Left ventricle myocardium superior (tissue), 1 donor: ENCODE measurements around the gene KDR. TPM values are rescaled to one million over a fixed set of nuclear protein-coding genes. Genes with fewer than 3 reads are reported as not detected.

Source experiments
- ATAC-seq: fragments of 200-7000 bp; cut with Tn5 transposase; one replicate; pipeline ENCODE4 v1.9.1; 2020; ENCODE audit warnings: mild to moderate bottlenecking, moderate library complexity
- DNase-seq: peaks from one replicate; pipeline ENCODE4 v3.0.0-alpha.2; 2020
- intact Hi-C: fragments of 100-400 bp; cut with micrococcal nuclease; formaldehyde crosslinking; loops from one replicate; pipeline ENCODE4 v1.11.0; 2022
- total RNA-seq: library from RNA; stranded (reverse); fragmentation: NEBNext Ultra II Directional; extraction: Animal tissue kit (Norgen Biotek cat#: 25700); gene quantifications from one replicate; pipeline ENCODE4 v1.2.1, GENCODE V29; 2021
- donor health status: DM: no; HTN: yes; CAD: no; lungs with severe emphysema.

The KDR gene
- total RNA-seq, 1 donor from 2014 or later: 21.2 TPM

DNA sequence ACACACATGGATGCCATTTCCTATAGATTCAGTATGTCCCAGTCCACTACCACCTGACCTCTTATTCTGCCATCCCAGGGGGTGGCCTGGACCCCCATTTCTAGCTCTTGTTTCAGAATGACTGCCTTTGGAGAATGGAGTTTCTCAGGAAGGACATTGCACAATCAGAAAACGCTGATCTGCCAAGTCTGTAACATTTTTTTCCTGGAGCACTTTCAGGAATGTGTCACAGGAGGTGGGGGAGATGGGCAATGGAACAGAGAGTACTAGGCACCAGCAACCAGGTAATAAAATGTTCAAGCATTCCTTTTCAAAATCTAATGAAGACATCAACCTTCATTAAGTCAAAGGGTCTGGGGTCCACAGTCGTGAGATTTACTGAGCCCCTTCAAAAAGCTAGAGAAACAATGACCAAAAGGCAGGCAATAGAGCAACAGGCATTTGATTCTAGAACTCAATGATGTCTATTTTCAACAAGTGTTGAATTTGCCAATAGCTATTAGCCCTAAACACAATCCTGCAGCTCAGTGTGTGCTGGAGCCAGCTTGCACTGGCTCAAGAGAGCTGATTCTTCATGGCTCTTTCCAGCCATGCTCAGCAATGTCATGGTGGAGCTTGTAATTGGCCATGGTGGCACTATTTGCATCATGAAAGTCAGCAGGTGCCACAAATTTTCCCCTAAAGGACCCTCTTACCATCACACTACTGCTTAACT is 87.1 kb downstream of the KDR start:
- intact Hi-C loops: no loop called here
- ATAC-seq (peak; percentile 97), DNase-seq (peak; percentile 49)

- intact Hi-C loops: no loop called here
- DNase-seq (no peak), ATAC-seq (no peak)
Measured at GRCh38 chr4:55037728-55038127, 87.7 kb downstream of the KDR start.

DNA sequence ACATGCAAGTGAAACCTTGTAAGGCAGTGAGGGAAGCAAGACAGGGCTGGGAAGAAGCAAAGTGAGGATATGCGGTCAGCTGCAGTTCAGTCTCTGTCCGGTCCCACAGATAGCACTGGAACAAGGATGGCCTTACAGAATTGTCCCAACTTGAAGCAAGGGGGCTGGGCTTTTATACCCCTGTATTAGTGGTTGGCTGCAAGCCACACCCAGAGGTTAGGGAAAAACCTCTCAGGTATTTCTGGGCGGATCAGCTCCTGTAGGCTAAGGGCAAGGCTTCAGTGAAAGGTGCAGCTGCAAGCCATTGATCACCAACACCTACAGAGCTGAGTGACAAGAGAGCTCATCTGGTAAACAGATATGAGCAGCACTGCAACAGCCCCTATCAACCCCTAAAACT is 89.0 kb downstream of the KDR start:
- intact Hi-C loops: no loop called here
- DNase-seq (no peak), ATAC-seq (no peak)

GRCh38 chr4:55035892-55036291 is 89.5 kb downstream of the KDR start:
- intact Hi-C loops: no loop called here
- no peak for ATAC-seq
- DNase-seq: no peak

DNA sequence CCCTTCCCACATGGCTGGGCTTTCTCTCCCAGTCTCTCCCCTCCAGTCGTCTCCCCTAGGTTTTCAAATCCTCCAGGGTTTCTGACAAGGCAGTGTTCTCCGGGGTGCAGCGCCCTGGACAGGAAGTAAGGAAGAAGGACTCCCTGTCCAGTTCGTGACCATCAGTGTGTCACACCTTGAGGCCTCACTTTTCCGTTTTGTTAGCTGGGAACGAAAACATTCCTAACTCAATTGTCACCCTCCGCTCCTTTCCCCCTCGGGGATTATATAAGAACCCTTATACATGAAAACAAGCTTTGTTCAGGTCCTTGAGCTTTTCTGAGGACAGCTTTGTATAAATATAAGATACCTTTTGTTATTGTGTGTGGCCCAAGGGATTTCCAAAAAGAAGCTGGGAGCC is 92.1 kb downstream of the KDR start:
- no peak for DNase-seq
- intact Hi-C loops: no loop called here
- peak; percentile 20 for ATAC-seq

- DNase-seq (no peak), ATAC-seq (peak; percentile 83)
- intact Hi-C loops: no loop called here
Measured at GRCh38 chr4:55032788-55033187, 92.6 kb downstream of the KDR start.

- DNase-seq (peak; percentile 28), ATAC-seq (peak; percentile 54)
- intact Hi-C loops: no loop called here
Measured at GRCh38 chr4:55032179-55032578, 93.2 kb downstream of the KDR start.

DNA sequence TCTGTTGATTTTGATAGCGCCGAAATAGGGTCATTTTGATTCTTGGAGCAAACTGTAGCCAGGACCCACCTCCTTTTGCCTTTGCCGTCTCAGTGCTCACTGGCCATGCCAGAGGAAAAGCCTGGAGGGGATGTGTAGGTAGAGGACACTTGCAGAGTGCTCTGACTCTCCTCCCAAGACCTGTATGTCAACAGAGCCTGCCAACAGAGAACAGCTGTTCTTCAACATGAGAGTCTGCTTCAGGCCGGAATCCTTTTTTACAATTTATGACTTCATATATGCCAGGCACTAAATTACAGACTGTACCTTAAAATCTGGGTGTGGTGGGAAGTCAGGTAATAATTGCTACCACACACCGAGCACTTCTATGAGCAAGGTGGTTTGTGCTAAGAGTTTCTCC is 94.2 kb downstream of the KDR start:
- intact Hi-C loops: no loop called here

GRCh38 chr4:55030589-55030988 is 94.8 kb downstream of the KDR start:
- intact Hi-C loops: no loop called here
- no peak for DNase-seq
- no peak for ATAC-seq

More for the DNA sequence above, 94.2 kb downstream of the KDR start:
- ATAC-seq (no peak), DNase-seq (no peak)

DNA sequence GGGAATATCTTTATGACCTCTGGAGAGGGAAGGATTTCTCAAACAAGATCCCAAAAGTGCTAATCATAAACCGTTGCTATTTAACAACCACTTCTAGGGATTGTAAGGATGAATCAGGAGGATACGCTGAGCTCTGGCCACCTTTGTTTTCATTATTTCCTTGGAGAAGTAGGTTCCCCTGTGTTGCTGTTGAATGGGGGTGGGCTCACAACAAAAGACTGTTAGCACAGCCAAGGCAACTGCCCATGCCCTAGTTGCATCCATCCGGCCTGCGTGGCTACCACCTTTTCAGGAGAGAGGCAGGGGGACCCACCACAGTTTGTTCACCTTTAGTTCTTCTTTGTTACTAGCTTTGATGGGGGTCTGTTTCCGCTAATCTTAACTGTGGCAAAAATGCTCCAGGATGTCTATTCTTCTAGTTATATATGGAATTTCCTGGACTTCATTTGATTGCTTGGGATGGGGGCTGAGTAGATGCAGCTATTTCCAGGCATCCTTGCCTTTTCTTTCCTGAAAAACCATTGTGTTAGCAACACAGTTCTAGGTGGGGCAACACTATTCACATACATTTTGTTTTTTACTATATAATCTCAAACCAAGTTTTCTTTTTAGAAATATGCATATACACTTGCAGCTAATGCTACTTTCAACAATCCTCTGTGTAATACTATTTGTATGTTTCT is 95.4 kb downstream of the KDR start:
- intact Hi-C loops: no loop called here
- no peak for DNase-seq
- no peak for ATAC-seq

DNA sequence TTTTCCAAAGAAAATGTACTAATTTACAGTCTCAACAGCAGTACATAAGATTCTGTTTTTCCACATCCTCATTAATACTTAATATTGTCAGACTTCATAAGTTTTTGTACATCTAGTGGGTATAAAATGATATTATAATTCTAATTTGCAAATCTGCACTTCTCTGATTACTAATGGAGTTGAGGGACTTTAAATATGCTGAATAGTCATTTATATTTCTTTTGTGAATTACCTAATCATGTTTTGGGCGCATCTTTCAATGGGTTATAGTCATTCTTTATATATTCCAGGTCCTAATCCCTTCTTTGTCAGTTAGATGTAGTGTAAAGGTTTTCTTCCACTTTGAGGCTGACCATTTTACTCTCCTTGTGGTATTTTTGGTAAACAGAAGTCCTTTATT is 96.1 kb downstream of the KDR start:
- no peak for DNase-seq
- no peak for ATAC-seq
- intact Hi-C loops: no loop called here

Other genes with a start within 250 kb of the KDR start
- 8.7 TPM for gene SRD5A3, start 220.6 kb upstream of the KDR start, total RNA-seq